Measurements from ENCODE around the gene RGMA. TPM values are rescaled to one million over a fixed set of nuclear protein-coding genes. Genes with fewer than 3 reads are reported as not detected.
A peak's percentile ranks its signal among the peaks of the same experiment; 100 is the strongest.

The RGMA gene, protein sequence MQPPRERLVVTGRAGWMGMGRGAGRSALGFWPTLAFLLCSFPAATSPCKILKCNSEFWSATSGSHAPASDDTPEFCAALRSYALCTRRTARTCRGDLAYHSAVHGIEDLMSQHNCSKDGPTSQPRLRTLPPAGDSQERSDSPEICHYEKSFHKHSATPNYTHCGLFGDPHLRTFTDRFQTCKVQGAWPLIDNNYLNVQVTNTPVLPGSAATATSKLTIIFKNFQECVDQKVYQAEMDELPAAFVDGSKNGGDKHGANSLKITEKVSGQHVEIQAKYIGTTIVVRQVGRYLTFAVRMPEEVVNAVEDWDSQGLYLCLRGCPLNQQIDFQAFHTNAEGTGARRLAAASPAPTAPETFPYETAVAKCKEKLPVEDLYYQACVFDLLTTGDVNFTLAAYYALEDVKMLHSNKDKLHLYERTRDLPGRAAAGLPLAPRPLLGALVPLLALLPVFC
- 10 to 100 TPM; 37.7 to 67.1 TPM for total RNA-seq
- polyA plus RNA-seq (2013, experiment 1 of 2) = 64.3 TPM
- polyA plus RNA-seq (2013, experiment 2 of 2) = 48.1 TPM
- long read RNA-seq, experiment 1, full-length matches to known transcripts = 12 of 27 reads
- long read RNA-seq, experiment 1, partial matches to known transcripts = 4 of 27 reads
- long read RNA-seq, experiment 1, other reads (novel, unspliced or antisense) = 11 of 27 reads
- long read RNA-seq, experiment 2, full-length matches to known transcripts = 69 of 77 reads
- long read RNA-seq, experiment 2, partial matches to known transcripts = 3 of 77 reads
- long read RNA-seq, experiment 2, other reads (novel, unspliced or antisense) = 5 of 77 reads
- long read RNA-seq, experiment 3, full-length matches to known transcripts = 47 of 63 reads
- long read RNA-seq, experiment 3, partial matches to known transcripts = 7 of 63 reads
- long read RNA-seq, experiment 3, other reads (novel, unspliced or antisense) = 9 of 63 reads
- long read RNA-seq, experiment 4 = 0 reads

DNA sequence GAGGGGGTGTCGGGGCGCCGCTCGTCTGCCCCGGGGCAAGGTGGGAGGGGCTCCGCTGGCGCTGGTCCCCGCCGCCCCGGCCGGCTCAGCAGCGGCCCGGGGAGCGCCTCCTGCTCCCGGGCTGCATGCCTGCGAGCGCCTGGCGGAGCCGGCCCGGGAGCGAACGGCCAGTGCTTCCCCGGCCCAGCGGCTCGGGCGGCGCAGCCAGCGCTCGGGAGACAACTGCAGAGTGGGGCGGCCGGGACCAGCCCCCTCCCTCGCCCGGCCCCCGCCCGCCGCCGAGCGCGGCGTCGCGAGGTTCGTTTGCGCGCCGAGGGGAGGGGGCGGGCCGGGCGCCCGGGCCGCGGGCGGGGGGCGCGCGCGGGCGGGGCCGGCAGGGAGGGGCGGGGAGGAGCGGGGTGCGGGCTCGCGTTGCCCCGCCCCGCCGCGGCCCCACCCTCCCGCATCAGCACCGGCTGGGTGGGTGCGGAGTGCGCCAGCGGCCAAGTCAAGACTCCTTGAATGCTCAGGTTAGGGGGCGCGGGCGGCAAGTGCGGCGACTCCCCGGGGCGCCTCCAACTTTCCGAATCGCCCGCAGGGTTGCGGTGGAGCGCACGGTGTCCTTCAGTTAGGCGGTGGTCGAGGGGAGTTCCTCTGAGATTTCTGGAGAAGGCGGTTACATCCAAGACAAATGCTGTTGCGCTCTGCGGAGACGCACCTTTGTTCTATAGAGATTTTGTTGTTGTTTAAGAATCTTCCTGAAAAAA is at the start of gene RGMA:
Gene RGMA (minus strand): TSS at position 231 of the 746 bp plus-strand sequence. CDS start 279 bp downstream, outside the sequence.
- Histone ChIP-seq H3K4me3 (ENCODE audit: low read length) (peak within 1 kb of the TSS; percentile 89), H3K27ac (ENCODE audit: low read depth, low read length) (no peak within 1 kb of the TSS), H3K9me3 (ENCODE audit: control insufficient read depth, low read length) (no peaks in the 10 kb centered on the region), H3K4me1 (ENCODE audit: control insufficient read depth, insufficient read depth, low read length) (peaks cover 10% of the 10 kb centered on the region), H3K27me3 (ENCODE audit: control insufficient read depth, insufficient read depth, low read length, poor library complexity, severe bottlenecking) (peaks cover 11% of the 10 kb centered on the region), H3K9ac (ENCODE audit: extremely low read depth, low read length, poor library complexity, severe bottlenecking) (peak within 1 kb of the TSS; percentile 31), H3K36me3 (ENCODE audit: control insufficient read depth, insufficient read depth, low read length) (peaks cover 10% of the 10 kb centered on the region)
- Mint-ChIP-seq H3K27me3 (ENCODE audit: insufficient read depth) (peaks cover 40% of the 10 kb centered on the region), H3K4me1 (peaks cover 36% of the 10 kb centered on the region), H3K27ac (peak within 1 kb of the TSS; percentile 59), H3K36me3 (ENCODE audit: low read depth) (peaks cover 11% of the 10 kb centered on the region), H3K4me3 (peak within 1 kb of the TSS; percentile 74), H3K9me3 (no peaks in the 10 kb centered on the region)
- TF ChIP-seq, protein P1, sequence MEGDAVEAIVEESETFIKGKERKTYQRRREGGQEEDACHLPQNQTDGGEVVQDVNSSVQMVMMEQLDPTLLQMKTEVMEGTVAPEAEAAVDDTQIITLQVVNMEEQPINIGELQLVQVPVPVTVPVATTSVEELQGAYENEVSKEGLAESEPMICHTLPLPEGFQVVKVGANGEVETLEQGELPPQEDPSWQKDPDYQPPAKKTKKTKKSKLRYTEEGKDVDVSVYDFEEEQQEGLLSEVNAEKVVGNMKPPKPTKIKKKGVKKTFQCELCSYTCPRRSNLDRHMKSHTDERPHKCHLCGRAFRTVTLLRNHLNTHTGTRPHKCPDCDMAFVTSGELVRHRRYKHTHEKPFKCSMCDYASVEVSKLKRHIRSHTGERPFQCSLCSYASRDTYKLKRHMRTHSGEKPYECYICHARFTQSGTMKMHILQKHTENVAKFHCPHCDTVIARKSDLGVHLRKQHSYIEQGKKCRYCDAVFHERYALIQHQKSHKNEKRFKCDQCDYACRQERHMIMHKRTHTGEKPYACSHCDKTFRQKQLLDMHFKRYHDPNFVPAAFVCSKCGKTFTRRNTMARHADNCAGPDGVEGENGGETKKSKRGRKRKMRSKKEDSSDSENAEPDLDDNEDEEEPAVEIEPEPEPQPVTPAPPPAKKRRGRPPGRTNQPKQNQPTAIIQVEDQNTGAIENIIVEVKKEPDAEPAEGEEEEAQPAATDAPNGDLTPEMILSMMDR (conservative IDR thresholded peaks at IDR 0.05) = no peak
- WGBS, 2 experiments (ENCODE audit: insufficient coverage in 1 of 2, insufficient read length in 1 of 2) = 0% methylated on average over 13 to 83 of the region's 92 CpGs
- peak; percentile 85 for DNase-seq

DNA sequence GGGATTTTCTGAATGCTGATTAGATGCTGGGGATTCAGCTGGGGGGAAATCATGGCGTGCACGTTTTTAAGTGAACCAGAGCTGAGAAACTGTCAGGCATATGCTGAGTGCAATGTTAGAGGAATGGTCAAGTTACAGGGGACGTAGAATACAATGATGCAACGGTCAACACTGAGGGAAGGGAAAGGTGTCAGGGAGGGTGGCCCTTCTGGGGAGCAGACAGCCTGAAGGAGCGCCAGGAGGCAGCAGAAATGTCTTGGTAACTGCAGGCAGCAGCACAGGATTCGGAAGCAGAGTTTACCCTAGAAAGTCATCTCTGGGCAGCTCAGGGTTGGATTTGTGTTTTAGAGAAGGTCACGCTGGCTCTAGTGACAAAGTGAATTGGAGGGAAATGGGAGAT is 47.6 kb upstream of the RGMA start:
- Histone ChIP-seq H3K9ac (ENCODE audit: extremely low read depth, low read length, poor library complexity, severe bottlenecking) (no peak overlapping the region), H3K27ac (ENCODE audit: low read depth, low read length) (peak overlapping the region; percentile 75), H3K4me1 (ENCODE audit: control insufficient read depth, insufficient read depth, low read length) (peaks cover 17% of the 10 kb centered on the region), H3K27me3 (ENCODE audit: control insufficient read depth, insufficient read depth, low read length, poor library complexity, severe bottlenecking) (no peaks in the 10 kb centered on the region), H3K4me3 (ENCODE audit: low read length) (no peak overlapping the region), H3K36me3 (ENCODE audit: control insufficient read depth, insufficient read depth, low read length) (no peaks in the 10 kb centered on the region), H3K9me3 (ENCODE audit: control insufficient read depth, low read length) (no peaks in the 10 kb centered on the region)
- Mint-ChIP-seq H3K27me3 (ENCODE audit: insufficient read depth) (peaks cover 66% of the 10 kb centered on the region), H3K9me3 (no peaks in the 10 kb centered on the region), H3K4me3 (no peak overlapping the region), H3K27ac (no peak overlapping the region), H3K36me3 (ENCODE audit: low read depth) (no peaks in the 10 kb centered on the region), H3K4me1 (peaks cover 28% of the 10 kb centered on the region)
- DNase-seq = peak; percentile 63
- 57 to 68% methylated on average over 7 of the region's 7 CpGs for WGBS, 2 experiments (ENCODE audit: insufficient coverage in 1 of 2, insufficient read length in 1 of 2)
- TF ChIP-seq, protein P1 (conservative IDR thresholded peaks at IDR 0.05) = no peak

DNA sequence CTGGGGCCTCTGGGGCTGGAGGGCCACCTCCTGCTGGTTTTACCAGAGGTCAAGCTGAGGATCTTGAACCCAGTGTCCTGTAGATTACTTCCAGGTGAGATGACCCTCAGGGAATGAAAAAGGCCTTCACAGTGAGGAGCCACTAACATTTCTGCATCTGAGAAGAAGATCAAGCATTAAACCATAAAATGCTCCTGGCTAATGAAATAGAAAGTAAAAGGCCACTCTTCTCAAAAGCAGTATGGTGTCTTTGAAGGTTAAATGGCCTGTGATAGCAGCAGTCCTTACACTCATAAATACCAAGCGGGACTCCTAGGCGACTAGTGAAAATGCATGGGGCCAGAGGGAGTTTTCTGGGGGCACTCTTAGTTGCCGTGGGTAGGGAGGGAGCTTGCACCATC is 47.0 kb upstream of the RGMA start:
- H3K27me3 Mint-ChIP-seq (ENCODE audit: insufficient read depth) = peaks cover 66% of the 10 kb centered on the region

More for the DNA sequence above, 47.0 kb upstream of the RGMA start:
- H3K4me1 ChIP-seq (ENCODE audit: control insufficient read depth, insufficient read depth, low read length) = peaks cover 17% of the 10 kb centered on the region
- no peak overlapping the region for H3K4me3 ChIP-seq (ENCODE audit: low read length)
- Mint-ChIP-seq H3K4me3 (no peak overlapping the region), H3K27ac (no peak overlapping the region), H3K36me3 (ENCODE audit: low read depth) (no peaks in the 10 kb centered on the region), H3K9me3 (no peaks in the 10 kb centered on the region), H3K4me1 (peaks cover 28% of the 10 kb centered on the region)
- no peaks in the 10 kb centered on the region for H3K27me3 ChIP-seq (ENCODE audit: control insufficient read depth, insufficient read depth, low read length, poor library complexity, severe bottlenecking)
- H3K36me3 ChIP-seq (ENCODE audit: control insufficient read depth, insufficient read depth, low read length) = no peaks in the 10 kb centered on the region
- peak; percentile 64 for DNase-seq
- WGBS, 2 experiments (ENCODE audit: insufficient coverage in 1 of 2, insufficient read length in 1 of 2) = 0 to 54% methylated on average over 1 to 3 of the region's 3 CpGs
- H3K9me3 ChIP-seq (ENCODE audit: control insufficient read depth, low read length) = no peaks in the 10 kb centered on the region
- peak overlapping the region; percentile 75 for H3K27ac ChIP-seq (ENCODE audit: low read depth, low read length)
- TF ChIP-seq, protein P1 (conservative IDR thresholded peaks at IDR 0.05) = no peak
- H3K9ac ChIP-seq (ENCODE audit: extremely low read depth, low read length, poor library complexity, severe bottlenecking) = no peak overlapping the region

All from endodermal cell (in vitro differentiated cells).